Measurements from ENCODE around the gene SECISBP2. TPM values are rescaled to one million over a fixed set of nuclear protein-coding genes. Genes with fewer than 3 reads are reported as not detected.

SECISBP2 gene
- total and polyA plus RNA-seq, 2 donors from 2014 or later, result 27.0 to 59.8 TPM

DNA sequence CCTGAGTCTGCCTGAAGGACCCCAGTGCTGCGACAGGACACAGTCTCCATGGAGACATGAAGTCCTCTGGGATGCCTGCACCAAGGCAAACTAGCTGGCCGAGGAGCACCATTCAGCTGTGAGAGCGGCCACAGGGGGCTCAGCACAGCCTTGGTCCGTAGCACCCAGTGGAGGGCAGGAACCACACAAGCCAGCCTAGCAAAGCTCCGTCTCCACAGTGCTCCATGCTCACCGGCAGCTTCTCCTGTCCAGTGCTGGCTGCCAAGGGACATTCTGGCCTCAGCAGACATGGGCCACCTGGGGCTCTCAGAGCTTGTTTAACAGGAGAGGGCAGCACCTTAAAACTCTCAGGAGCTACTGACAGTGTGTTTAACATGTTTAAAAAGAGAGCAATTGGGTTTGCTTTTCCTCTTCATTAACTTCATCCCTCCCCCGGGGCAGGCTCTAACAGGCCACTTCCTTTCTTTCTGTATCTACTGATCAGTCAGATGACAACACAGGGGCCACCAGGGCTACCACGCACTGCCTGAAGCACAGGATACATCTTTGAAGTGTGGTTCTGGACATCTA lies 57.0 kb downstream of the SECISBP2 start:
- peaks cover 0 to 4% (median under 1%) of the 10 kb centered on the region in 3 donors for H3K4me1 ChIP-seq (ENCODE audit: control insufficient read depth in 2 of 3, insufficient read depth in 2 of 3, low read depth in 1 of 3, low read length in 3 of 3)
- intact Hi-C loops (cut with DNase I), result no loop called here
- H3K27ac ChIP-seq (ENCODE audit: low read depth in 2 of 2, low read length in 2 of 2), result no peak overlapping the region
- H3K9ac ChIP-seq (ENCODE audit: low read length in 3 of 3), result no peak overlapping the region
- TF ChIP-seq, protein P1, sequence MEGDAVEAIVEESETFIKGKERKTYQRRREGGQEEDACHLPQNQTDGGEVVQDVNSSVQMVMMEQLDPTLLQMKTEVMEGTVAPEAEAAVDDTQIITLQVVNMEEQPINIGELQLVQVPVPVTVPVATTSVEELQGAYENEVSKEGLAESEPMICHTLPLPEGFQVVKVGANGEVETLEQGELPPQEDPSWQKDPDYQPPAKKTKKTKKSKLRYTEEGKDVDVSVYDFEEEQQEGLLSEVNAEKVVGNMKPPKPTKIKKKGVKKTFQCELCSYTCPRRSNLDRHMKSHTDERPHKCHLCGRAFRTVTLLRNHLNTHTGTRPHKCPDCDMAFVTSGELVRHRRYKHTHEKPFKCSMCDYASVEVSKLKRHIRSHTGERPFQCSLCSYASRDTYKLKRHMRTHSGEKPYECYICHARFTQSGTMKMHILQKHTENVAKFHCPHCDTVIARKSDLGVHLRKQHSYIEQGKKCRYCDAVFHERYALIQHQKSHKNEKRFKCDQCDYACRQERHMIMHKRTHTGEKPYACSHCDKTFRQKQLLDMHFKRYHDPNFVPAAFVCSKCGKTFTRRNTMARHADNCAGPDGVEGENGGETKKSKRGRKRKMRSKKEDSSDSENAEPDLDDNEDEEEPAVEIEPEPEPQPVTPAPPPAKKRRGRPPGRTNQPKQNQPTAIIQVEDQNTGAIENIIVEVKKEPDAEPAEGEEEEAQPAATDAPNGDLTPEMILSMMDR (IDR thresholded peaks at IDR 0.05; ENCODE audit: borderline replicate concordance, extremely low read depth, insufficient read depth), result no peak
- H3K27me3 ChIP-seq (ENCODE audit: control insufficient read depth, insufficient read depth, low read length), result no peaks in the 10 kb centered on the region
- H3K4me3 ChIP-seq (ENCODE audit: low read length in 3 of 3), result no peak overlapping the region
- H3K9me3 ChIP-seq (ENCODE audit: control insufficient read depth in 2 of 3, insufficient read depth in 1 of 3, low read length in 3 of 3), result no peaks in the 10 kb centered on the region
- H3K36me3 ChIP-seq (ENCODE audit: control insufficient read depth in 2 of 3, insufficient read depth in 3 of 3, low read length in 3 of 3), result peaks cover 0 to 20% (median 9%) of the 10 kb centered on the region in 3 donors
- FAIRE-seq (no peak), DNase-seq (peak in 4 of 5 donors; percentile 51 to 83 (median 70))

DNA sequence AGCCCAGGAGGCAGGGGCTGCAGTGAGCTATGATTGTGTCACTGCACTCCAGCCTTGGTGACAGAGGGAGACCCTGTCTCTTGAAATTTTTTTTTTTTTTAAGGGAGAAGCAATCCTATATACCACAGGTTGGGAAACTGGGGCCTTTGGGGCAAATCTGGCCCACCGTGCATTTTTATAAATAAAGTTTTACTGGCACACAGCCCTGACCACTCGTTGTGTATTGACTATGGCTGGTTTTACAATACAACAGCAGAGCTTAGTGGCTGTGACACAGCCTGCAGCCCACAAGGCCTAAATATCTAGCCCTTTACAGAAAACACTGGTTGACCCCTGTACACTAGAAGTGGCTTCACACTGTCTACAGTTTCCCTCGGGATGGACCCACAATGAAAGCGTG lies 58.0 kb downstream of the SECISBP2 start:
- TF ChIP-seq, protein P1 (IDR thresholded peaks at IDR 0.05; ENCODE audit: borderline replicate concordance, extremely low read depth, insufficient read depth), result no peak
- Histone ChIP-seq H3K27me3 (ENCODE audit: control insufficient read depth, insufficient read depth, low read length) (no peaks in the 10 kb centered on the region), H3K4me3 (ENCODE audit: low read length in 3 of 3) (no peak overlapping the region), H3K36me3 (ENCODE audit: control insufficient read depth in 2 of 3, insufficient read depth in 3 of 3, low read length in 3 of 3) (peaks cover 0 to 22% (median 9%) of the 10 kb centered on the region in 3 donors), H3K9me3 (ENCODE audit: control insufficient read depth in 2 of 3, insufficient read depth in 1 of 3, low read length in 3 of 3) (no peaks in the 10 kb centered on the region), H3K4me1 (ENCODE audit: control insufficient read depth in 2 of 3, insufficient read depth in 2 of 3, low read depth in 1 of 3, low read length in 3 of 3) (peaks cover 0 to 10% (median 7%) of the 10 kb centered on the region in 3 donors), H3K9ac (ENCODE audit: low read length in 3 of 3) (no peak overlapping the region), H3K27ac (ENCODE audit: low read depth in 2 of 2, low read length in 2 of 2) (no peak overlapping the region)
- DNase-seq, result no peak
- FAIRE-seq, result no peak
- intact Hi-C loops (cut with DNase I), result no loop called here

DNA sequence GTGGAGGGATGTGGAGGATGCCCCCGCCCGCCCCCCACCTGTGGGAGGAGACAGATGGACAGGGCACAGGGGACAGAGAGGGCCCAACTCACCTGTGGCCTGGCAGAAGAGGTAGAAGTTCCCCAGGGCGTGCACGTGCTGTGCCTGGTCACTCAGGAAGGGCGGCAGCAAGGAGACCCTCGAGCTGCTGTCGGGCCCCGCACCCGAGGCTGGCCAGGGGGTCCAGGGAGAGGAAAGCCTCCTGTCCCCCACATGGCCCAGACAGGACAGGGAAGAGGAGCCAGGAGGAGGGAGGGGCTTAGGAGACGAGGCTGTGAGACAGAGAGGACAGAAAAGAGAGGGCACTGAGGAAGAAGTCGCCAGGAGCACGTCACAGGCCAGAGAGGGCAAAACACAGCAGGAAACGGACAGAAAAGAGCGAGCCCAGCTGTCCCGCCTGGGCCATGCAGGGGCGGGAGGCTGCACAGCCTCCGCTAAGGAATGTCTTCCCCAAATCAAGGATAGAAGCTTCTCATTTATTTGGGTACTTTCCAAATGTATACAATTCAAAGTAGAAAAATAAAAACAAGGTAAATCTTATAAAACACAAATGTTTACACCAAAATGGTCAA lies 58.5 kb downstream of the SECISBP2 start:
- Histone ChIP-seq H3K9me3 (ENCODE audit: control insufficient read depth in 2 of 3, insufficient read depth in 1 of 3, low read length in 3 of 3) (no peaks in the 10 kb centered on the region), H3K27me3 (ENCODE audit: control insufficient read depth, insufficient read depth, low read length) (no peaks in the 10 kb centered on the region), H3K4me3 (ENCODE audit: low read length in 3 of 3) (no peak overlapping the region), H3K36me3 (ENCODE audit: control insufficient read depth in 2 of 3, insufficient read depth in 3 of 3, low read length in 3 of 3) (peaks cover 0 to 22% (median 9%) of the 10 kb centered on the region in 3 donors), H3K4me1 (ENCODE audit: control insufficient read depth in 2 of 3, insufficient read depth in 2 of 3, low read depth in 1 of 3, low read length in 3 of 3) (peaks cover 0 to 14% (median 11%) of the 10 kb centered on the region in 3 donors), H3K27ac (ENCODE audit: low read depth in 2 of 2, low read length in 2 of 2) (no peak overlapping the region), H3K9ac (ENCODE audit: low read length in 3 of 3) (no peak overlapping the region)
- intact Hi-C loops (cut with DNase I), result no loop called here
- DNase-seq, result peak in 1 of 5 donors; percentile 74
- no peak for FAIRE-seq
- TF ChIP-seq, protein P1 (IDR thresholded peaks at IDR 0.05; ENCODE audit: borderline replicate concordance, extremely low read depth, insufficient read depth), result no peak
